ENCODE data around the gene TSPYL1.

Gene TSPYL1

DNA sequence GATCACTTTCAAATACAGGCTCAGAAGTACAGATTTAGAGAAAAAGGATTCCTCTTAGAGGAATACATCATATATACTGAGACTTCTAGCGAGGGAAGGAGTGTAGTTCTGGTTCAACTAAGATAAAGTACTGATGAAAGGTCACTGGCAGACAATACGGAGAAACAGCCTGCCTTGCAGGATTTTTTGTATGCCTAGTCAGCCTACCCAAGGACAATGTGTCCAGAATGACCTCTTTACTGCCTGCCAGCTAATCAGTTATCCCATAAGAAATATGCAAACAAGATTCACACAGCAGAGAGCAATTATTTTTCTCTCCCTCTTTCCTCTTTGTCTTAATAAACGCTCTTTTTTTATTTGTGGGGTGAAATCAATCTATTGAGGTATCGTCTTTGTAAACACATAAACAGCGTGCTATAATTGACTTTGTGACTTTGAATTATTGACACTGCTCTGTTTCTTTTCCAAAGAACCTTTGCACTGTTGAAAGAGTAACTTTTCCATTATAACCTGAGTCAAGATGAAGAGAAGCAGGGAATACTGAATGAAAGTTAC, 24.4 kb downstream of the TSPYL1 start:
- peak; percentile 59 for DNase-seq

DNA sequence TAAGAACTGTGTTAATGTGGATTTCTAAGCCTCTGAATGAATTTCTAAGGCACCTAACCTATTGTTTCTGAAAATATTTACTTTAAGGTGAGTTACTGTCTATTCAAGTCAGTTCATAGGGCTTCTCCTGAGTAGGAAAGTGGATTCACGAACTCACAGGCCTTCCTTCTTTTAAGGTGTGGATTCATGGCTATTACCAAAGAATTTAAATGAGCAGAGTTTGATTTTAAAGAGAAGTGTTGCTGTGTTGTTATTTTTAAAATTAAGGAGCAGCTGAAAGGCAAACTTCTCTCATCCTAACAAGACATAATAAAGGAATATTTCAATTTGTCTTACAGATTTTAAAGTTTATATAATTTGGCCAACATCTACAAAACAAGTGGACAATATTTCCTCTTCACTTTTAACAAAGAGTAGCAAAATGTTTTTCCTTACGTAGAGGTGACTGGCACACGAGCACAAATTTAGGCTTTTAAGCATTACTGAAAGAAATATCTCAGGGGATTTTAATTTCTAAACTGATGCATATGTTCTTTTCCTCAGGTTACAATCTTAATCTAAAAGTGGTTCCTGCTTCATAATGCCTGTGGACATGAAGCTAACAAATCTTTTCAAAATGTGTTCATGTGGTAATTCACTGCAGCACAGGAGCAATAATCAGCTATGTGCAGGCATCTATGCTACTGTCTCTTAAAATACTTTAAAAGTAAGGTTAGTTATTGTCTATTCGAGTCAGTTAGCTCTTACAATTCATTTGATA, 25.3 kb downstream of the TSPYL1 start:
- peak; percentile 45 for DNase-seq

DNA sequence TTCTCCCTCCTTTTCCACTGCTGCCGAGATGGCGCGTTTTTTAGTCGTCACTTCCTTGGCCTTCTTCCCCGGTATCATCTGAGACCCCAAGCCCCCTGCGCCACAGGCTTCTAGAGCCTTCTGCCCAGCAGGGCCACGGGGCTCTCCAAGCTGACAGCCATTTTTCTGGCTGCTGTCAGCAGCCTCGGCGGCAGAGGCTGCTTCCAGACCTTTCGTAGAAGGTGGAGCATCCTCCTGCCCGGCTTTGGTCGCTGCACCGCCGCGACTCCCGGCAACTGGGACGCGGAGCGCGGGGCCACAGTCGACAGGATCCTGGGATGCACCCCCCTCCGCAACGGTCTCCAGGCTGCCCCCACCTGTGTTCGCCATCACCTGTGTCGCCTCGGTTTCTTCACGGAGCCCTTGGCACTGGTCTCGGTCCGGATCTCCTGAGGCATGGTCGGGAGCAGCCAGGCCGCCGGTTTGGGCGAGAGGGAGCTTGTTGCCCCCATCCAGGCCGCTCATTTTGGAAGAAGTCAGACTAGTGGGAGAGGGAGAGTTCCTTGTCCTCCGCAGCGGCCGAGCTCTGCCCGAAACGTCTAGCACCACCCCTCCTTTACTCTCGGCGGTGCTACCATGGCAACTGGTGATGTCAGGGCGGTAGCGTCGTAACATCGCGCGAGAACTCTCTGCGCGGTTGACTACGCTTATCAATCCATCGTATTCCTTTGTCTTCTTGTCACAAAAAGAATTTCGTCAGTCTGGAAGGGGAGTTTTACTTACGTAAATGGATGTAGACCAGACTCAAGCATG, 26.0 kb downstream of the TSPYL1 start, which contains the start of gene TSPYL4:
TSS of gene TSPYL4 (minus strand) at position 571 of the 792 bp plus-strand sequence. CDS start at position 504, 67 bp downstream.
- DNase-seq: peak; percentile 98

DNA sequence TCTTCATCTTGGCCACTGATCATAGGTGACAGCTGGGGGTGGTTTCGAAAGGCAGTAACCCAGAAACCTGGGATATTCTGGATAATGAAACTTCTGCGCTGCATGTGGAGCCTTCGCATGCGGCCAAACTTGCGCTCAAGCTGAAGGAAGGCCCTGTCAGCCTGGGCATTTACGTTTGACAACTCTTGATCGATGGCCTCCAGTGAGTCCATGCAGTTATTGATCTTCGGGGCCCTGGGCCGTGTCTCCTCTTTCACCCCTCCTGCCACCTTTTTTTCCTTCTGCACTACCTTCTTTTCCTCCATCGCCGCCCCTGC, 26.6 kb downstream of the TSPYL1 start:
- DNase-seq: no peak

DNA sequence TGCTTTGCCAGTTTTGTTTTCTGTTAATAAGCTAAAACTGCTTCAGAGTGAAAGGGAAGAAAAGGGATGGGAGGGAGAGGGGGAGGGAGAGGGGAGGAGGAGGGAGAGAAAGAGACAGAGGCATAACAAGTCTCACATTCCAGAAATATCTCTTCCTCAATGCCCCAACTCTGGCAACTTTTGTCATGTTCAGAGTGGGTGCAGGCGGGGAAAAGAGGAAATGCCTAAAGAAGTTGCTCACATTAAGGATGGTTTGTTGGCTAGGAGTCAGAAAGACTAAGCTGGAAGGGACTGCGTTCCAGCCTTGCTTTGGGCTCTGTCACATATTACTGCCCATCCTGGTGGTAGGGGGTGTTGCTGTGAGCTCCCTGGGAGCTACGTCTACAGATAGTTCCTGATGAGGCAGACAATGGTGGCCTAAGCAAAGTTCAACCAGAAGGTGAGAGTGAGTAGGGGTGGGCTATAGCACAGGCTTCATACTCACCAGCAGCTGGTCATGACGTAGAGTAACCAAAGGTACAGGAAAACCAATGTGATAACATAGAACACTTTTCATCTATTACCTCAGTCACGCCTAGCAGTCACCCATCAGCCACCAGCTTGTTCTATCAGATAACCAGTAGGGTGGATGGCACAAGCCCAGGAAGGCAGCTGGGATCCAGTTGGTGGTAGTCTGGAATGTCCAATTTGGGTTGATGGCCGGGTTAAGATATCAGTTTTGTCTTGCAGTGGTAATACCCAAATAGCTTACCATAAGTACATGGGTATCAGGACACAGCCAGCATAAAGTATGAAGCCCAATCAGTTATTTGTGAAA, 28.0 kb downstream of the TSPYL1 start:
- peak; percentile 58 for DNase-seq

DNA sequence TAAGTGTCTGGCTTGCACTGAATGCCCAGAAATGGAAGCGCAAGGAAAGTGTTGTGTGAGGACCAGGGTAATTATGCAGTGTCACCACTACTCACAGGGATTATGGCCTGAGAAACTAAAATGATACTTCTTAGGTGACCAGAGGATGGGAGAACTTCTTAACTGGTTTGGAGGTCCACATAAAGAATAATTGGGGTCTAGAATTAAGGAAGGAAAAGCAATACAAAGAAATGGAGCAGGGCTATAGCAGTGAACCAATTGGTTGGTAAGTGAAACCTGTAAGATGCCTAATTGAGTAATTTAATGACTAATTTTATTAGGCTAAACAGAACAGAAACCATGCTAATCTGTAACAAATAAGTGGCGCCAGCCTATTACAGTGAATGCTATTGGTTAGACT, 31.2 kb downstream of the TSPYL1 start:
- DNase-seq: no peak

DNA sequence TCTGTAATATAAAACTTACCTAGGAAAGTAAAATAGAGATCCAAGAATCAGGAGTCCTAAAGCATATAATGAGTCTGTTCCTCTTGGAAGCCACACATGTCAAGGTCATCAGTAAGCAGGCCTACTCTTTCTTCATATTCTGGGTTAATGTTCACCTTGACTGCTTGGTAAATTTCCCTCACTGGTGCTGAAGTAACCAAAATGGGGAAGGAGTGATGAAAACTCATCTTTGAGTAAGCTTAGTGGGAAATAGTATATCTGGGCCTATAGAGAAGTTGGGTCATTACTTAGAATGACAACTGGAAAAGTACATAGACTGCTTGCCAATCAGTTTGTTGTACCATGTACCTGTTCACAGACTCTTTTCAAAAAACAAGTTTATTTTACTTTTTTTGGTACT, 32.4 kb downstream of the TSPYL1 start:
- DNase-seq: no peak

DNA sequence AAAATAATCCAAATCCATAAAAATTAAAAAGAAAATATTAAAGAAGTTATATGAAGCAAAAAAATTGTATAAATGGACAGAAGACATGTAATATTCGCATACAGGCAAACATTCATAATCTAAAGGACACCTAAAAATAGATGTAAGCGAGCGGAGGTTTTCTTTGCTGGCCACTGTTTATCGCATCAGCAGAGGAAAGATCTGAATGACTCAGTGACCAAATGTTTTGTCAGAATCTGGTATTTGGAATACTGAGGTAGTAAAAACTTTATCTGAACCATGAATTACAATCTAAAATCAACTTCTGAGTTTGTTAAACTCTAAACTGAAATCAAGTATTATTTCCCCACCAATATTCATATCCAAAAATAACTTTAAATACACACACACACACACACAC, 33.6 kb downstream of the TSPYL1 start:
- no peak for DNase-seq

DNA sequence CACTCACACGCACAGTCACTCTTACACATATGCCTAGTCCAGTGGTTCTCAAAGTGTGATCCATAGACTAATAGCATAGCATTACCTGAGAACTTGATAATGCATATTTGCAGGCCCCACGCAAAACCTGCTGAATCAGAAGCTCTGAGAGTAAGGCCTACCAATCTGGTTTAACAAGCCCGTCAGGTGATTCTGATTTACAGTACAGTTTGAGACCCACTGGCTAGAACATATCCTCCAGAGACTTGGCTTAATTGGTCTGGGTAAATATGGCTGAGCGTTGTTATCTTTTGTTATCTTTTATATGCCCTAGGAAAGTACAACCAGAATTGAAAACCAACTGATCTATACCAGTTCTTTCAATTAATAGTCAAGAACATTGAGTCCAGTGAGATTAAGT, 35.4 kb downstream of the TSPYL1 start:
- no peak for DNase-seq

DNA sequence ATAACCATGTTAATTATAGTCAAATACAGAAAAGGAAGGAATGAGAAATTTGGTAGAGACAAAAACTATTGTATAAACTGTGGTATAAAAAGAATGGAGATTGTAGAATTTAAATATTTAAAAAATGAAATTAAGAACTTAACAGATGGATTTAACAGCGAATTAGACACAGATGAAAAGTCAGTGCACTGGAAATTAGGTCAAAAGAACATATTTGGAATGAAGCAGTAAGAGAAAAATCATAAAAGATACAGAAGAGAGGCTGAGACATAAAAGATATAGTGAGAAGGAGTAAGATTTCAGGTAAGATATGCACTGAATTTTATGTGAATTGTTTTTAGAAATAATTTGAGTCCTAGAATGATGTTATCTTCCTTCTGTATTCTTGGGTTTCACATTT, 39.9 kb downstream of the TSPYL1 start:
- no peak for DNase-seq

DNA sequence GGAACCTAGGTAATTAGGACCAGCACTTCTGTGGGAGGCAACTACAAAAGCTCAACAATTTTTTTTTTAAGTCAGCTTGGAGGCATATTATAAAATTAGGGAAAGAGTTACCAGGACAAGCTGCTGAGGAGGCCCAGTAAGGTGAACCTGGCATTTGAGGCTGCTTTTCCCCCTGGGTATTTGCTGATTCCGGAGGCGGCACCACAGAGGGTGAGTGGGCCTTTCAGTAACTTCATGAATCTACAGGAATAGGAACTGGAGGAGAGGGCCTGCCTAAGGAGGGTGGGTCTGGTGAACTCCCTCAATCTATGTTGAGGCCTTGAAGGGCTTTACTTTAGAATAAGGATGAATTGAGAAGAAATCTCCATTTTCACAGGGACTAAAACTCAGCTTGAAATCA, 40.5 kb downstream of the TSPYL1 start:
- DNase-seq: no peak

DNA sequence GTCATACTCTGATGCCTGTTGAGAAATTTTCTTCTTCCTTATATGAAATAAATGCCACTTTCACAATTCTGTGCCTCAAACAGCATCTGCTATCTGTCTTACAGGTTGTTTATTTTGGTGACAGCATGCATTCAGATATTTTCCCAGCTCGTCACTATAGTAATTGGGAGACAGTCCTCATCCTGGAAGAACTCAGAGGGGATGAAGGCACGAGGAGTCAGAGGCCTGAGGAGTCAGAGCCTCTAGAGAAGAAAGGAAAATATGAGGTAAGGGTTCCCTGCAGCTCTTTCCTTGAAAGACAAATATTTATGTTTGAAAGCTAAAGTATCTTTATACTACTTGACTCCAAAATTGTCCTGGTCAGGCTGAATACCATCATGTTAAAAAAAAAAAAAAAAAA, 41.6 kb downstream of the TSPYL1 start:
- no peak for DNase-seq

DNA sequence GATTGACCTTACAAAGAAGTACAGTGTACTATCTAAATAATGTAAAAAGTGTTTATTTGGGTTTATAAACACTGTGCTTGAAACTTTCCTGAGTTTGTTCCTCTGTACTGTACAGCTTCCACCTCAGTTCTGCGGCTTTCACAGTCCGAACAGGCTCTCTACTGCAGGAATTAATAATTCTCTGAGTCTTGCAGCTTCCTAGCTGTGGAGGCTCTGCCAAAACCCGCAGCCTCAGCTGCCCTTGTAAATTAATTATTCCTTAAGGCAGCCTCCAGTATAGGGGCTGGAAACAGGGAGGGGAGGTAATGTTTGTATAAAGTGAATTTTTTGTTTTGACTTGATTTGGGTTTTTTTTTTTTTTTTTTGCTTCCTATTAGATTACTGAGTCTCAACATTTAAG, 45.0 kb downstream of the TSPYL1 start:
- DNase-seq: no peak

DNA sequence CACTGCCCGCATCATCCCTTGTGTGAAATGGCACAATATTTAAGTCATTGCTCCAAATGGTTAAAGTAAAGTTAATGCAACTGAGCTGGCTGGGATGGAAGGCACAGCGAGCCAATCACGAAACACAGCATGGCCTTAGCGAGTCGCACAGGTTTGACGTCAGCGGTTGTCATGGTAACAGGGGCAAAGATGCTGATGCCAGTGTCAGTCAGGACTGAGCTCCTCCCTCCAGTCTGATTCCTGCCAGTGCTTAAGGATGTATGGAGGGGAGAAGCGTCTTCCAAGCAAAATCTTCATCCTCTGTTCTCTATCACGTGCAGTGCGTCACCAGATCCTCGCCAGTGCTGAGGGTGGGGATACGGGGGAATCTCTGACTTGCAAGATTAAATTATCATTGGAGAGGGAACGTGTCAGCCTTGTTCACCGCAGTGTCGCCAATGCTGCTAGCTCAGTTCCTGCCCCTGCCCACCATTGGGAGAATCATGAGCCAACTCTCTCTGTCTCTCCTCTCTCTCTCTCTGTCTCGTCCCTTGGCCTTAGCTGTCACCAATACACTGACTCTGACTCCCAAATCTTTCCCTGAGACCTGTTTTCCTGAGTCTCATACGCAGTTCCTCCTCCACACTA, 50.3 kb downstream of the TSPYL1 start:
- no peak for DNase-seq

All from hematopoietic multipotent progenitor cell treated with erythropoietin and hydrocortisone succinate and interleukin-3 and kit ligand, for 6 days (in vitro differentiated cells).